ENCODE measurements around the gene NRCAM. TPM values are rescaled to one million over a fixed set of nuclear protein-coding genes. Genes with fewer than 3 reads are reported as not detected.

Gene NRCAM
- total and polyA plus RNA-seq, 2 of the 13 experiments (the other 11 are each of a cell fraction or from before 2014, with no cell fraction given), result 0.31 to 0.33 TPM

DNA sequence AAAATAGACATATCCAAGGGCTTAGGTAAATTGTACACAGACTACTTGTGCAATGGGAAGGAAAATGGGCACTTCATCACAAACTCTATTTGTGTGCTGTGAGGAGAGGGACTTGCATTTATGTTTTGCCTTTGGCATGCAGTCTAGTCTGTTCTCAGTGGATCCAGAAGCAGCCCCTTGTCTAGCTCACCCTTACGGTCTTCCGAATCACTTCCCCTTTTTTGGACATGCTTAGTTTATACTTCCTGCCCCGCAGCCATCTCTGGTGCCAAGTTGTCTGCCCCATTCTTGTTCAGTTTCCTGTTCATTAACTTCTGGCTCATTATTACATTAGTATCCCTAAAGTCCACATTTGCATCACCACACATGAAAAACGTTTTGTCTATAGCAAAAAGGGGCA is 161.6 kb downstream of the NRCAM start:
- no TSS peak for BruUV-seq (replicated peaks)
- 29% methylated on average over 4 of the region's 4 CpGs for WGBS (ENCODE audit: low lambda C conversion rate)
- Histone ChIP-seq H3K4me3 (replicated peaks in 1 of 3; ENCODE audit: insufficient read depth in 1 of 3, low read depth in 2 of 3, low read length in 3 of 3) (no peak overlapping the region), H3K4me1 (ENCODE audit: insufficient read depth, low read length) (no peaks in the 10 kb centered on the region), H3K4me2 (ENCODE audit: low read depth, low read length) (no peak overlapping the region), H3K27ac (ENCODE audit: extremely low read length, insufficient read depth, low read length) (no peak overlapping the region), H3K79me2 (ENCODE audit: insufficient read depth, low read length) (no peaks in the 10 kb centered on the region), H3K27me3 (ENCODE audit: control insufficient read depth in 1 of 2, insufficient read depth in 2 of 2, low read length in 2 of 2) (no peaks in the 10 kb centered on the region; a peak in 1 of 5 replicates), H3K9ac (ENCODE audit: insufficient read depth, low read depth, low read length) (no peak overlapping the region), H4K20me1 (ENCODE audit: insufficient read depth, low read length) (no peaks in the 10 kb centered on the region), H2AFZ (ENCODE audit: low read length) (no peak overlapping the region), H3K9me3 (ENCODE audit: low read length) (no peaks in the 10 kb centered on the region), H3K36me3 (replicated peaks in 1 of 2; ENCODE audit: control insufficient read depth in 1 of 2, insufficient read depth in 2 of 2, low read length in 2 of 2) (no peaks in the 10 kb centered on the region)
- in situ Hi-C loops (cut with HindIII; ENCODE audit: extremely low pct_ligation_motif_present, low pct_unique_long_range_greater_than_20kb) (no loop called here), intact Hi-C loops (cut with micrococcal nuclease; ENCODE audit: unreplicated experiment) (no loop called here)
- FAIRE-seq (no peak), ATAC-seq (no peak), DNase-seq (ENCODE audit: low spot score) (no peak)
- ChIA-PET POLR2A (no interaction called here), CTCF (ENCODE audit: low intra/inter-chr PET ratio, low total read pairs) (no interaction called here)
- no peak for TF ChIP-seq HIVEP1 (CRISPR knock-in tag; IDR thresholded peaks at IDR 0.05)
- TF ChIP-seq TBX3 (IDR thresholded peaks at IDR 0.05; ENCODE audit: borderline replicate concordance), result no peak
- no peak for TF ChIP-seq GPN1 (CRISPR knock-in tag; IDR thresholded peaks at IDR 0.05; ENCODE audit: borderline replicate concordance)
- no peak for TF ChIP-seq ZNF713 (CRISPR knock-in tag; IDR thresholded peaks at IDR 0.05)
- TF ChIP-seq, protein P1, sequence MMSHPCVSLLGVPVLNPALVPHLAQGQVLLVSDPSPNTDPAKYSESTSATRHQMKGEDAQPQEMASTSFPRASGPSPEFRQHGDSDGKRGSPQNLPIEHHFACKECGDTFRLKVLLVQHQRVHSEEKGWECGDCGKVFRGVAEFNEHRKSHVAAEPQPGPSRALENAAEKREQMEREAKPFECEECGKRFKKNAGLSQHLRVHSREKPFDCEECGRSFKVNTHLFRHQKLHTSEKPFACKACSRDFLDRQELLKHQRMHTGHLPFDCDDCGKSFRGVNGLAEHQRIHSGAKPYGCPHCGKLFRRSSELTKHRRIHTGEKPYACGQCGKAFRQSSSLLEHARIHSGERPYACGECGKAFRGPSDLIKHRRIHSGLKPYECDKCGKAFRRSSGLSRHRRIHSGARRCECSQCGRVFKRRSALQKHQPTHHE (CRISPR knock-in tag; IDR thresholded peaks at IDR 0.05; ENCODE audit: borderline replicate concordance), result no peak
- no peak for TF ChIP-seq HNRNPH1 (optimal IDR thresholded peaks at IDR 0.05; ENCODE audit: low read depth, low read length)
- TF ChIP-seq ZFP1 (CRISPR knock-in tag; IDR thresholded peaks at IDR 0.05), result no peak
- no peak for TF ChIP-seq EHMT2 (IDR thresholded peaks at IDR 0.05; ENCODE audit: borderline replicate concordance, low read depth, low read length)
- no peak for TF ChIP-seq PLRG1 (conservative IDR thresholded peaks at IDR 0.05)
- TF ChIP-seq EEA1 (CRISPR knock-in tag; IDR thresholded peaks at IDR 0.05; ENCODE audit: borderline replicate concordance), result no peak
- no peak for TF ChIP-seq ZMYM3 (CRISPR knock-in tag; IDR thresholded peaks at IDR 0.05)
- TF ChIP-seq, protein P2, sequence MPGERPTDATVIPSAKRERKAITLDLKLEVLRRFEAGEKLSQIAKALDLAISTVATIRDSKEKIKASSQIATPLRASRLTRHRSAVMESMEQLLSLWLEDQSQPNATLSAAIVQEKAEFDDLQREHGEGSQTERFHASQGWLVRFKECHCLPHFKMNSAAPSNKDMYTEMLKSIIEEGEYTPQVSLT (CRISPR knock-in tag; IDR thresholded peaks at IDR 0.05; ENCODE audit: borderline replicate concordance, low read depth), result no peak

All from HepG2 (cell line).